CD4-positive, alpha-beta memory T cell (primary cell): ENCODE data around the gene APBB3. TPM values are rescaled to one million over a fixed set of nuclear protein-coding genes. Genes with fewer than 3 reads are reported as not detected.

Experiments used
- CTCF ChIA-PET: fragments of 350-600 bp; sonication (Branson Sonifier 250); formaldehyde crosslinking; loops from one replicate; lab custom pipeline; 2021; ENCODE audit warnings: inconsistent platforms; ENCODE audit not compliant: partially characterized antibody; lab: Charles Lee
- POLR2A ChIA-PET: fragments of 350-600 bp; sonication (Branson Sonifier 250); formaldehyde crosslinking; loops from one replicate; lab custom pipeline; 2021; ENCODE audit not compliant: partially characterized antibody; lab: Charles Lee
- DNase-seq, 5 donors: peaks; one replicate each; pipeline versions ENCODE4 v3.0.0 to v3.0.0-alpha.2; 2020 to 2022; ENCODE audit warnings: mixed read lengths in 1 of 5
- H3K27ac ChIP-seq: one replicate; pipeline ENCODE4 v1.7.0; 2013; ENCODE audit warnings: low read depth, low read length
- H3K27me3 ChIP-seq: 2 replicates; pipeline ENCODE4 v1.7.0; 2013; ENCODE audit warnings: mild to moderate bottlenecking, low read length, moderate library complexity; ENCODE audit not compliant: insufficient read depth
- H3K36me3 ChIP-seq: 2 replicates; pipeline ENCODE4 v1.7.0; 2013; ENCODE audit warnings: mild to moderate bottlenecking, low read length, moderate library complexity; ENCODE audit not compliant: insufficient read depth
- H3K4me1 ChIP-seq: 2 replicates; pipeline ENCODE4 v1.7.0; 2013; ENCODE audit warnings: mild to moderate bottlenecking, low read length, moderate library complexity; ENCODE audit not compliant: insufficient read depth
- H3K4me3 ChIP-seq, 2 donors: one replicate each; pipeline ENCODE4 v1.7.0; 2013; ENCODE audit warnings: low read length in 2 of 2, mild to moderate bottlenecking in 1 of 2
- H3K9me3 ChIP-seq, 2 donors: one replicate each; pipeline ENCODE4 v1.7.0; 2013; ENCODE audit warnings: low read length in 2 of 2, control low read depth in 1 of 2; ENCODE audit not compliant: control insufficient read depth in 1 of 2
- H3K27ac Mint-ChIP-seq, 7 donors: one replicate each; pipeline ENCODE4 v1.8.0; 2020 to 2021; ENCODE audit warnings: mixed read lengths in 7 of 7, mild to moderate bottlenecking in 6 of 7, inconsistent platforms in 3 of 7, moderate library complexity in 3 of 7
- H3K27me3 Mint-ChIP-seq, 2 donors: one replicate each; pipeline ENCODE4 v1.8.0; 2020 to 2021; ENCODE audit warnings: mixed read lengths in 2 of 2
- H3K36me3 Mint-ChIP-seq, 2 donors: one replicate each; pipeline ENCODE4 v1.8.0; 2020 to 2021; ENCODE audit warnings: mixed read lengths in 2 of 2, inconsistent platforms in 1 of 2, mild to moderate bottlenecking in 1 of 2
- H3K4me1 Mint-ChIP-seq, 4 donors: one replicate each; pipeline ENCODE4 v1.8.0; 2020 to 2021; ENCODE audit warnings: mixed read lengths in 4 of 4, mild to moderate bottlenecking in 1 of 4
- H3K4me3 Mint-ChIP-seq, 8 donors: one replicate each; pipeline ENCODE4 v1.8.0; 2020 to 2021; ENCODE audit warnings: mixed read lengths in 8 of 8, mild to moderate bottlenecking in 7 of 8, moderate library complexity in 6 of 8, inconsistent platforms in 3 of 8
- H3K9me3 Mint-ChIP-seq, 8 donors: one replicate each; pipeline ENCODE4 v1.8.0; 2020 to 2021; ENCODE audit warnings: mixed read lengths in 8 of 8, mild to moderate bottlenecking in 5 of 8, inconsistent platforms in 3 of 8, moderate library complexity in 1 of 8
- intact Hi-C: fragments of 100-400 bp; cut with micrococcal nuclease; formaldehyde crosslinking; loops from one replicate; pipeline ENCODE4 v1.15.1; 2023
- polyA plus RNA-seq, 2 donors: library from polyadenylated mRNA; unstranded; fragments of 300-500 nt; fragmentation: Illumina TruSeq; gene quantifications; one replicate each; pipeline ENCODE4 v1.2.3, GENCODE V29; 2021
- total RNA-seq, 2 experiments: library from RNA; stranded (reverse); gene quantifications; one replicate each; pipeline ENCODE4 v1.2.3, GENCODE V29; 2021

APBB3 gene
- total and polyA plus RNA-seq, 4 experiments from 2014 or later = 2.1 to 75.4 (median 38.9) TPM

GRCh38 chr5:140546851-140547507 is 17.4 kb downstream of the APBB3 start:
- peak overlapping the region; percentile 91 to 97 (median 97) for H3K27ac Mint-ChIP-seq
- ChIA-PET CTCF (interaction anchor here (0.6 to 3.7 kb wide), 21 partner anchors 9 to 175 kb away, joined by 3 to 49 read pairs (median 6); partner anchors contain the start of genes APBB3, CD14, IK and NDUFA2), POLR2A (interaction anchor here (0.6 to 5.3 kb wide), 25 partner anchors 9 to 1070 kb away, joined by 3 to 79 read pairs (median 7); partner anchors contain the start of genes ANKHD1, APBB3, CD14 and HARS1)
- no peaks in the 10 kb centered on the region for H3K9me3 ChIP-seq
- DNase-seq = no peak
- H3K9me3 Mint-ChIP-seq = peaks cover 0 to 3% (median 0%) of the 10 kb centered on the region in 8 donors
- H3K4me1 ChIP-seq = peaks cover 30% of the 10 kb centered on the region
- H3K36me3 ChIP-seq = peaks cover 29% of the 10 kb centered on the region
- H3K27me3 Mint-ChIP-seq = no peaks in the 10 kb centered on the region
- H3K27me3 ChIP-seq = no peaks in the 10 kb centered on the region
- peaks cover 19 to 50% (median 26%) of the 10 kb centered on the region in 4 donors for H3K4me1 Mint-ChIP-seq
- peak overlapping the region in 1 of 2 donors; percentile 57 for H3K4me3 ChIP-seq
- peaks cover 24 to 51% of the 10 kb centered on the region in 2 donors for H3K36me3 Mint-ChIP-seq
- H3K27ac ChIP-seq = peak overlapping the region; percentile 77
- intact Hi-C loops = loop anchor here (1.0 kb wide), 4 partner anchors 10 to 100 kb away; partner anchors contain the start of genes APBB3, IK, NDUFA2 and SLC35A4
- H3K4me3 Mint-ChIP-seq = peak overlapping the region; percentile 85 to 93 (median 89)

- H3K27ac Mint-ChIP-seq = peak overlapping the region in 6 of 7 donors; percentile 81 to 97 (median 96)
- Histone ChIP-seq H3K9me3 (no peaks in the 10 kb centered on the region), H3K36me3 (peaks cover 29% of the 10 kb centered on the region), H3K27ac (no peak overlapping the region), H3K4me1 (peaks cover 30% of the 10 kb centered on the region), H3K4me3 (no peak overlapping the region), H3K27me3 (no peaks in the 10 kb centered on the region)
- DNase-seq = no peak
- intact Hi-C loops = no loop called here
- H3K36me3 Mint-ChIP-seq = peaks cover 32 to 53% of the 10 kb centered on the region in 2 donors
- POLR2A ChIA-PET = interaction anchor here (0.7 to 5.3 kb wide), 8 partner anchors 13 to 144 kb away, joined by 3 to 79 read pairs (median 26); partner anchors contain the start of genes ANKHD1, APBB3, CD14 and IK
- no peaks in the 10 kb centered on the region for H3K27me3 Mint-ChIP-seq
- H3K4me1 Mint-ChIP-seq = peaks cover 17 to 42% (median 26%) of the 10 kb centered on the region in 4 donors
- H3K9me3 Mint-ChIP-seq = peaks cover 0 to 3% (median 0%) of the 10 kb centered on the region in 8 donors
- peak overlapping the region in 1 of 8 donors; percentile 20 for H3K4me3 Mint-ChIP-seq
- CTCF ChIA-PET = interaction anchor here (0.8 to 3.7 kb wide), 2 partner anchors 89 to 1021 kb away, joined by 4 to 49 read pairs; partner anchors contain the start of gene CD14
These were observed 18.8 kb downstream of the APBB3 start for GRCh38 chr5:140545606-140546005.

- Histone ChIP-seq H3K4me1 (peaks cover 30% of the 10 kb centered on the region), H3K27me3 (no peaks in the 10 kb centered on the region), H3K36me3 (peaks cover 28% of the 10 kb centered on the region), H3K4me3 (no peak overlapping the region), H3K9me3 (no peaks in the 10 kb centered on the region), H3K27ac (no peak overlapping the region)
- POLR2A ChIA-PET = interaction anchor here (0.6 to 5.3 kb wide), 3 partner anchors 14 to 94 kb away, joined by 3 to 54 read pairs (median 3); partner anchors contain the start of genes APBB3, SLC35A4 and TMCO6
- Mint-ChIP-seq H3K4me1 (peaks cover 15 to 39% (median 25%) of the 10 kb centered on the region in 4 donors), H3K36me3 (peaks cover 33 to 53% of the 10 kb centered on the region in 2 donors), H3K9me3 (peaks cover 0 to 3% (median 0%) of the 10 kb centered on the region in 8 donors), H3K27me3 (no peaks in the 10 kb centered on the region), H3K4me3 (no peak overlapping the region), H3K27ac (peak overlapping the region in 4 of 7 donors; percentile 39 to 87 (median 69))
- CTCF ChIA-PET = no interaction called here
- DNase-seq = no peak
- intact Hi-C loops = no loop called here
These were observed 19.4 kb downstream of the APBB3 start for GRCh38 chr5:140544986-140545385.

GRCh38 chr5:140542972-140543371 is 21.4 kb downstream of the APBB3 start:
- Histone ChIP-seq H3K27ac (no peak overlapping the region), H3K36me3 (peaks cover 36% of the 10 kb centered on the region), H3K27me3 (no peaks in the 10 kb centered on the region), H3K9me3 (no peaks in the 10 kb centered on the region), H3K4me3 (no peak overlapping the region), H3K4me1 (peaks cover 11% of the 10 kb centered on the region)
- Mint-ChIP-seq H3K9me3 (peaks cover 0 to 3% (median 0%) of the 10 kb centered on the region in 8 donors), H3K4me1 (peaks cover 4 to 19% (median 7%) of the 10 kb centered on the region in 4 donors), H3K4me3 (no peak overlapping the region), H3K27me3 (no peaks in the 10 kb centered on the region), H3K36me3 (peaks cover 38 to 58% of the 10 kb centered on the region in 2 donors), H3K27ac (no peak overlapping the region)
- no peak for DNase-seq
- intact Hi-C loops = no loop called here
- POLR2A ChIA-PET = no interaction called here
- CTCF ChIA-PET = no interaction called here

- no peak overlapping the region for H3K4me3 ChIP-seq
- no peaks in the 10 kb centered on the region for H3K4me1 ChIP-seq
- intact Hi-C loops = no loop called here
- peaks cover 45% of the 10 kb centered on the region for H3K36me3 ChIP-seq
- H3K27me3 Mint-ChIP-seq = no peaks in the 10 kb centered on the region
- peak overlapping the region in 3 of 7 donors; percentile 8 to 72 (median 52) for H3K27ac Mint-ChIP-seq
- no peaks in the 10 kb centered on the region for H3K9me3 ChIP-seq
- H3K4me1 Mint-ChIP-seq = peaks cover 0 to 2% (median 0%) of the 10 kb centered on the region in 4 donors
- peaks cover 50 to 72% of the 10 kb centered on the region in 2 donors for H3K36me3 Mint-ChIP-seq
- no peaks in the 10 kb centered on the region for H3K27me3 ChIP-seq
- no peak overlapping the region for H3K4me3 Mint-ChIP-seq
- ChIA-PET CTCF (no interaction called here), POLR2A (no interaction called here)
- no peaks in the 10 kb centered on the region for H3K9me3 Mint-ChIP-seq
- no peak overlapping the region for H3K27ac ChIP-seq
- no peak for DNase-seq
These were observed 24.2 kb downstream of the APBB3 start for GRCh38 chr5:140540227-140540626.

- peaks cover 0 to 3% (median 0%) of the 10 kb centered on the region in 8 donors for H3K9me3 Mint-ChIP-seq
- peaks cover 0 to 2% (median 0%) of the 10 kb centered on the region in 4 donors for H3K4me1 Mint-ChIP-seq
- POLR2A ChIA-PET = interaction anchor here (0.7 kb wide), 1 partner anchor 170 kb away, joined by 3 read pairs; no protein-coding TSS in a partner anchor
- CTCF ChIA-PET = no interaction called here
- H3K36me3 Mint-ChIP-seq = peaks cover 33 to 50% of the 10 kb centered on the region in 2 donors
- peak overlapping the region in 3 of 7 donors; percentile 35 to 51 (median 37) for H3K27ac Mint-ChIP-seq
- Histone ChIP-seq H3K27me3 (no peaks in the 10 kb centered on the region), H3K4me3 (no peak overlapping the region), H3K9me3 (no peaks in the 10 kb centered on the region), H3K27ac (no peak overlapping the region), H3K4me1 (no peaks in the 10 kb centered on the region), H3K36me3 (peaks cover 42% of the 10 kb centered on the region)
- intact Hi-C loops = no loop called here
- H3K4me3 Mint-ChIP-seq = no peak overlapping the region
- H3K27me3 Mint-ChIP-seq = no peaks in the 10 kb centered on the region
- no peak for DNase-seq
These were observed 40.4 kb downstream of the APBB3 start for GRCh38 chr5:140524003-140524402.

GRCh38 chr5:140513124-140513523 is 51.3 kb downstream of the APBB3 start:
- H3K27me3 ChIP-seq = no peaks in the 10 kb centered on the region
- ChIA-PET CTCF (no interaction called here), POLR2A (interaction anchor here (1.1 kb wide), 1 partner anchor 44 kb away, joined by 4 read pairs; the partner anchor contains the start of gene SRA1)
- H3K9me3 ChIP-seq = no peaks in the 10 kb centered on the region
- Mint-ChIP-seq H3K27ac (no peak overlapping the region), H3K4me1 (no peaks in the 10 kb centered on the region), H3K27me3 (no peaks in the 10 kb centered on the region), H3K9me3 (no peaks in the 10 kb centered on the region), H3K4me3 (no peak overlapping the region), H3K36me3 (peaks cover 39 to 57% of the 10 kb centered on the region in 2 donors)
- intact Hi-C loops = no loop called here
- no peaks in the 10 kb centered on the region for H3K4me1 ChIP-seq
- H3K27ac ChIP-seq = no peak overlapping the region
- peaks cover 49% of the 10 kb centered on the region for H3K36me3 ChIP-seq
- H3K4me3 ChIP-seq = no peak overlapping the region
- DNase-seq = no peak
